ENCODE results near the gene TASOR2. TPM values are rescaled to one million over a fixed set of nuclear protein-coding genes. Genes with fewer than 3 reads are reported as not detected.
A peak's percentile ranks its signal among the peaks of the same experiment; 100 is the strongest.

Gene TASOR2
- total RNA-seq, 1 experiment from 2014 or later: 57.4 TPM

- intact Hi-C loops (cut with micrococcal nuclease; ENCODE audit: unreplicated experiment): no loop called here
- ChIA-PET POLR2A (no interaction called here), CTCF (no interaction called here)
- Histone ChIP-seq H3K4me1 (ENCODE audit: control insufficient read depth, insufficient read depth, low read length) (no peaks in the 10 kb centered on the region), H3K36me3 (ENCODE audit: control insufficient read depth, insufficient read depth, low read length) (no peaks in the 10 kb centered on the region), H3K27ac (ENCODE audit: low read length) (no peak overlapping the region), H3K27me3 (ENCODE audit: control insufficient read depth, insufficient read depth, low read length) (no peaks in the 10 kb centered on the region), H3K4me3 (ENCODE audit: low read depth in 2 of 2, low read length in 2 of 2) (no peak overlapping the region), H3K9me3 (ENCODE audit: control insufficient read depth, insufficient read depth, low read depth, low read length) (no peaks in the 10 kb centered on the region)
- in situ Hi-C loops (cut with HindIII; ENCODE audit: low pct_unique_long_range_greater_than_20kb, low sequenced_read_pairs): no loop called here
- no TSS peak for BruUV-seq (replicated peaks)
- TF ChIP-seq TCF7L2 (IDR thresholded peaks at IDR 0.05; ENCODE audit: low read depth, low read length) (no peak), CTCF (IDR thresholded peaks at IDR 0.05) (no peak), POLR2AphosphoS5 (IDR thresholded peaks at IDR 0.05; ENCODE audit: low read depth, low read length) (no peak), SIN3A (IDR thresholded peaks at IDR 0.05; ENCODE audit: borderline replicate concordance, insufficient read depth, low read depth, low read length) (no peak)
- TF ChIP-seq, protein P1, sequence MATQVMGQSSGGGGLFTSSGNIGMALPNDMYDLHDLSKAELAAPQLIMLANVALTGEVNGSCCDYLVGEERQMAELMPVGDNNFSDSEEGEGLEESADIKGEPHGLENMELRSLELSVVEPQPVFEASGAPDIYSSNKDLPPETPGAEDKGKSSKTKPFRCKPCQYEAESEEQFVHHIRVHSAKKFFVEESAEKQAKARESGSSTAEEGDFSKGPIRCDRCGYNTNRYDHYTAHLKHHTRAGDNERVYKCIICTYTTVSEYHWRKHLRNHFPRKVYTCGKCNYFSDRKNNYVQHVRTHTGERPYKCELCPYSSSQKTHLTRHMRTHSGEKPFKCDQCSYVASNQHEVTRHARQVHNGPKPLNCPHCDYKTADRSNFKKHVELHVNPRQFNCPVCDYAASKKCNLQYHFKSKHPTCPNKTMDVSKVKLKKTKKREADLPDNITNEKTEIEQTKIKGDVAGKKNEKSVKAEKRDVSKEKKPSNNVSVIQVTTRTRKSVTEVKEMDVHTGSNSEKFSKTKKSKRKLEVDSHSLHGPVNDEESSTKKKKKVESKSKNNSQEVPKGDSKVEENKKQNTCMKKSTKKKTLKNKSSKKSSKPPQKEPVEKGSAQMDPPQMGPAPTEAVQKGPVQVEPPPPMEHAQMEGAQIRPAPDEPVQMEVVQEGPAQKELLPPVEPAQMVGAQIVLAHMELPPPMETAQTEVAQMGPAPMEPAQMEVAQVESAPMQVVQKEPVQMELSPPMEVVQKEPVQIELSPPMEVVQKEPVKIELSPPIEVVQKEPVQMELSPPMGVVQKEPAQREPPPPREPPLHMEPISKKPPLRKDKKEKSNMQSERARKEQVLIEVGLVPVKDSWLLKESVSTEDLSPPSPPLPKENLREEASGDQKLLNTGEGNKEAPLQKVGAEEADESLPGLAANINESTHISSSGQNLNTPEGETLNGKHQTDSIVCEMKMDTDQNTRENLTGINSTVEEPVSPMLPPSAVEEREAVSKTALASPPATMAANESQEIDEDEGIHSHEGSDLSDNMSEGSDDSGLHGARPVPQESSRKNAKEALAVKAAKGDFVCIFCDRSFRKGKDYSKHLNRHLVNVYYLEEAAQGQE (IDR thresholded peaks at IDR 0.05; ENCODE audit: insufficient read depth in 1 of 2, low read depth in 2 of 2, low read length in 1 of 2): no peak
- no peak for DNase-seq (ENCODE audit: low read depth, low spot score)
- no peak for ATAC-seq
These were observed 25.6 kb upstream of the TASOR2 start for GRCh38 chr10:5658871-5659618.

- Histone ChIP-seq H3K27ac (ENCODE audit: low read length) (no peak overlapping the region), H3K4me3 (ENCODE audit: low read depth in 2 of 2, low read length in 2 of 2) (no peak overlapping the region), H3K9me3 (ENCODE audit: control insufficient read depth, insufficient read depth, low read depth, low read length) (no peaks in the 10 kb centered on the region), H3K27me3 (ENCODE audit: control insufficient read depth, insufficient read depth, low read length) (no peaks in the 10 kb centered on the region), H3K36me3 (ENCODE audit: control insufficient read depth, insufficient read depth, low read length) (no peaks in the 10 kb centered on the region), H3K4me1 (ENCODE audit: control insufficient read depth, insufficient read depth, low read length) (no peaks in the 10 kb centered on the region)
- ChIA-PET CTCF (no interaction called here), POLR2A (no interaction called here)
- ATAC-seq (peak; percentile 69), DNase-seq (ENCODE audit: low read depth, low spot score) (no peak)
- in situ Hi-C loops (cut with HindIII; ENCODE audit: low pct_unique_long_range_greater_than_20kb, low sequenced_read_pairs): no loop called here
- no TSS peak for BruUV-seq (replicated peaks)
- no peak for TF ChIP-seq SIN3A (IDR thresholded peaks at IDR 0.05; ENCODE audit: borderline replicate concordance, insufficient read depth, low read depth, low read length)
- TF ChIP-seq CTCF (IDR thresholded peaks at IDR 0.05): no peak
- no peak for TF ChIP-seq TCF7L2 (IDR thresholded peaks at IDR 0.05; ENCODE audit: low read depth, low read length)
- no peak for TF ChIP-seq POLR2AphosphoS5 (IDR thresholded peaks at IDR 0.05; ENCODE audit: low read depth, low read length)
- TF ChIP-seq, protein P1 (IDR thresholded peaks at IDR 0.05; ENCODE audit: insufficient read depth in 1 of 2, low read depth in 2 of 2, low read length in 1 of 2): no peak
- intact Hi-C loops (cut with micrococcal nuclease; ENCODE audit: unreplicated experiment): no loop called here
These were observed 24.7 kb upstream of the TASOR2 start for GRCh38 chr10:5659702-5660528.

Data from Panc1 (cell line).